GM12891 (cell line): ENCODE data around the gene PLA2G2C.

ENCODE experiments used
- POLR2A ChIP-seq: IDR thresholded peaks from 2 replicates; pipeline ENCODE4 v1.6.1; 2011; ENCODE audit warnings: low read depth, low read length, control low read depth
- POLR2AphosphoS5 ChIP-seq: IDR thresholded peaks from 2 replicates; pipeline ENCODE4 v1.6.1; 2011; ENCODE audit warnings: low read depth, low read length, control low read depth
- POU2F2 ChIP-seq: IDR thresholded peaks from 2 replicates; pipeline ENCODE4 v1.6.1; 2011; ENCODE audit warnings: low read depth, mild to moderate bottlenecking, control low read depth, low read length, moderate library complexity
- SPI1 ChIP-seq: IDR thresholded peaks from 2 replicates; pipeline ENCODE4 v1.6.1; 2011; ENCODE audit warnings: low read depth, low read length, control low read depth
- TAF1 ChIP-seq: IDR thresholded peaks from 2 replicates; pipeline ENCODE4 v1.6.1; 2011; ENCODE audit warnings: low read depth, low read length, control low read depth

DNA sequence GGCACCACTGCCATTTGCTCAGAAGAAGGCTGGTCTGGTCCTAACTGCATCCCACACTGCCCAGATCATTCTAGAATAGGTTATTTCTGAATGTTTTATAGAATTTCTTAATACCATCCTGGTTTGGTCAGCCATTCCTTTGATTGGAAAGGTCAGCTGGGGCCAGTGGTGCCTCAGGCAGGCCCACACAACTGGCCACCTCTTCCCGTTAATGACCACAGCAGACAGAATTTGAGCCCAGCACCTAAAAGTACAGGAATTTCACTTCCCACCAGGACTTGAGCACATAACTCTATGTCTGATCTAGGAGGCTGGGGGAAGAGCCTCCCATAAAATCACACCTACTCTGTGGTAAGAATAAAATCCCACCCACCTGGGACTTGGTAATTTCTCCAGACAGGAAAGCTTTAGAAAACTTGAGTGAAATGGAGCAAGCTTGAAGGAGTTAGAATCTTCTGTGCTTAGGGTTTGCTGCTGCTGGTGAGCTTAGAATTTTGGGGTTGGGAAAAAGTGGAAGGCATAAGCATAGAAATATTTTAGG, 6.6 kb upstream of the PLA2G2C start:
- TF ChIP-seq POLR2AphosphoS5: no peak
- no peak for TF ChIP-seq POLR2A
- TF ChIP-seq POU2F2: no peak
- no peak for TF ChIP-seq TAF1
- no peak for TF ChIP-seq SPI1
